HEK293 (cell line): ENCODE results near the gene PTPN11.

Source experiments
- GLI2 ChIP-seq: fragments of 450-650 bp; formaldehyde crosslinking; IDR thresholded peaks from 2 replicates; pipeline ENCODE4; 2017; ENCODE audit warnings: missing biosample characterization, missing genetic modification characterization, low read depth, borderline replicate concordance
- OVOL3 ChIP-seq: fragments of 450-650 bp; formaldehyde crosslinking; IDR thresholded peaks from 2 replicates; pipeline ENCODE4 v1.5.1; 2016; ENCODE audit warnings: missing biosample characterization, missing genetic modification characterization
- TRIM28 ChIP-seq: IDR thresholded peaks from 2 replicates; pipeline ENCODE4 v1.6.1; 2011; ENCODE audit warnings: low read length, control low read depth, borderline replicate concordance
- YY1 ChIP-seq: fragments of 450-650 bp; formaldehyde crosslinking; IDR thresholded peaks from 2 replicates; pipeline ENCODE4 v1.5.1; 2018; ENCODE audit warnings: missing biosample characterization, missing genetic modification characterization
- ZNF114 ChIP-seq: fragments of 450-650 bp; formaldehyde crosslinking; IDR thresholded peaks from 2 replicates; pipeline ENCODE4 v1.5.0; 2017; ENCODE audit warnings: missing biosample characterization, missing genetic modification characterization
- ZNF274 ChIP-seq, 2 experiments: fragments of 200-500 bp in 1 of 2; fragments of 450-650 bp in 1 of 2; sonication (Bioruptor generic) in 1 of 2; formaldehyde crosslinking in 1 of 2; IDR thresholded peaks; 2 replicates each; pipeline versions ENCODE4 v1.5.1 to v1.6.1; 2014 to 2016; ENCODE audit warnings: borderline replicate concordance in 1 of 2, inconsistent platforms in 1 of 2, low read length in 1 of 2, missing biosample characterization in 1 of 2, missing genetic modification characterization in 1 of 2
- ZNF341 ChIP-seq: fragments of 450-650 bp; formaldehyde crosslinking; IDR thresholded peaks from 2 replicates; pipeline ENCODE4; 2016; ENCODE audit warnings: low read depth, missing biosample characterization, missing genetic modification characterization
- ZNF354C ChIP-seq: fragments of 450-650 bp; formaldehyde crosslinking; IDR thresholded peaks from 2 replicates; pipeline ENCODE4 v1.5.1; 2016; ENCODE audit warnings: missing biosample characterization, missing genetic modification characterization, low read depth, borderline replicate concordance
- ZNF416 ChIP-seq: fragments of 450-650 bp; formaldehyde crosslinking; IDR thresholded peaks from 2 replicates; pipeline ENCODE4 v1.5.1; 2016; ENCODE audit warnings: missing biosample characterization, missing genetic modification characterization
- ZNF48 ChIP-seq: fragments of 450-650 bp; formaldehyde crosslinking; IDR thresholded peaks from 2 replicates; pipeline ENCODE4 v1.5.1; 2016; ENCODE audit warnings: missing biosample characterization, missing genetic modification characterization
- ZNF514 ChIP-seq: fragments of 450-650 bp; formaldehyde crosslinking; IDR thresholded peaks from 2 replicates; pipeline ENCODE4 v1.5.1; 2016; ENCODE audit warnings: missing biosample characterization, missing genetic modification characterization
- ZNF621 ChIP-seq: fragments of 450-650 bp; formaldehyde crosslinking; IDR thresholded peaks from 2 replicates; pipeline ENCODE4 v1.5.1; 2017; ENCODE audit warnings: missing biosample characterization, missing genetic modification characterization
- ZNF629 ChIP-seq: fragments of 450-650 bp; formaldehyde crosslinking; IDR thresholded peaks from 2 replicates; pipeline ENCODE4 v1.5.1; 2017; ENCODE audit warnings: missing biosample characterization, missing genetic modification characterization
- ZNF658 ChIP-seq: fragments of 450-650 bp; formaldehyde crosslinking; IDR thresholded peaks from 2 replicates; pipeline ENCODE4; 2016; ENCODE audit warnings: missing biosample characterization, missing genetic modification characterization
- ZNF660 ChIP-seq: fragments of 450-650 bp; IDR thresholded peaks from 2 replicates; pipeline ENCODE4 v1.5.1; 2018; ENCODE audit warnings: missing biosample characterization, mild to moderate bottlenecking, missing genetic modification characterization
- ZNF677 ChIP-seq: fragments of 450-650 bp; IDR thresholded peaks from 2 replicates; pipeline ENCODE4 v1.5.0; 2018; ENCODE audit warnings: missing biosample characterization, mild to moderate bottlenecking, missing genetic modification characterization, moderate library complexity
- ZNF792 ChIP-seq: fragments of 450-650 bp; formaldehyde crosslinking; IDR thresholded peaks from 2 replicates; pipeline ENCODE4 v1.5.1; 2016; ENCODE audit warnings: missing biosample characterization, missing genetic modification characterization
- TF ChIP-seq, protein P1 (sequence below): IDR thresholded peaks from 2 replicates; pipeline ENCODE4 v1.6.1; 2011; ENCODE audit warnings: mild to moderate bottlenecking, low read depth, low read length, borderline replicate concordance
- TF ChIP-seq, protein P2 (sequence below): fragments of 450-650 bp; formaldehyde crosslinking; IDR thresholded peaks from 2 replicates; pipeline ENCODE4 v1.5.1; 2016; ENCODE audit warnings: missing biosample characterization, missing genetic modification characterization
- TF ChIP-seq, protein P3 (sequence below): fragments of 450-650 bp; formaldehyde crosslinking; conservative IDR thresholded peaks from 2 replicates; pipeline ENCODE4 v1.5.1; 2016; ENCODE audit warnings: low read depth, missing biosample characterization, missing genetic modification characterization
- TF ChIP-seq, protein P4 (sequence below): fragments of 450-650 bp; formaldehyde crosslinking; IDR thresholded peaks from 2 replicates; pipeline ENCODE4 v1.5.1; 2016; ENCODE audit warnings: missing biosample characterization, missing genetic modification characterization

PTPN11 gene

DNA sequence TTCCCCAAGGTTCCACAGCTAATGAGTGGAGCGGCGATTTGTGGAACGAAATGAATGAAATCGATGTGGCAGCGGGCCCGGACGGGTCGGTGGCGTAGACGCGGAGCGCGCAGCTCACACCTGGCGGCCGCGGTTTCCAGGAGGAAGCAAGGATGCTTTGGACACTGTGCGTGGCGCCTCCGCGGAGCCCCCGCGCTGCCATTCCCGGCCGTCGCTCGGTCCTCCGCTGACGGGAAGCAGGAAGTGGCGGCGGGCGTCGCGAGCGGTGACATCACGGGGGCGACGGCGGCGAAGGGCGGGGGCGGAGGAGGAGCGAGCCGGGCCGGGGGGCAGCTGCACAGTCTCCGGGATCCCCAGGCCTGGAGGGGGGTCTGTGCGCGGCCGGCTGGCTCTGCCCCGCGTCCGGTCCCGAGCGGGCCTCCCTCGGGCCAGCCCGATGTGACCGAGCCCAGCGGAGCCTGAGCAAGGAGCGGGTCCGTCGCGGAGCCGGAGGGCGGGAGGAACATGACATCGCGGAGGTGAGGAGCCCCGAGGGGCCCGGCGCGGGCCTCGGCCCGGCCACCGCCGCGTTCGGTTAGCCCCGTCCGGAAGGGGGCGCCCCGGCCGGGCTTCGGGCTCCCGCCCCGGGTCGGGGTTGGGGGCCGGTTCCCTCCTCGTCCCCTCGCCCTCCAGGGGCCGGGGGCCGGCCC, at the start of gene PTPN11 (continued):
- no peak for TF ChIP-seq ZNF658 (tag by site-specific recombination)
- peak; percentile 87 for TF ChIP-seq YY1 (tag by site-specific recombination)
- TF ChIP-seq ZNF629 (tag by site-specific recombination), result peak; percentile 90
- 0 out of 2 replicates have a peak, but pooled peaks have one; percentile 13 for TF ChIP-seq OVOL3
- 0 out of 2 replicates have a peak, but pooled peaks have one; percentile 10 for TF ChIP-seq ZNF677 (tag by site-specific recombination)
- no peak; the same call in 1 of the 2 replicates for TF ChIP-seq ZNF660
- no peak for TF ChIP-seq ZNF48
- TF ChIP-seq, protein P1, sequence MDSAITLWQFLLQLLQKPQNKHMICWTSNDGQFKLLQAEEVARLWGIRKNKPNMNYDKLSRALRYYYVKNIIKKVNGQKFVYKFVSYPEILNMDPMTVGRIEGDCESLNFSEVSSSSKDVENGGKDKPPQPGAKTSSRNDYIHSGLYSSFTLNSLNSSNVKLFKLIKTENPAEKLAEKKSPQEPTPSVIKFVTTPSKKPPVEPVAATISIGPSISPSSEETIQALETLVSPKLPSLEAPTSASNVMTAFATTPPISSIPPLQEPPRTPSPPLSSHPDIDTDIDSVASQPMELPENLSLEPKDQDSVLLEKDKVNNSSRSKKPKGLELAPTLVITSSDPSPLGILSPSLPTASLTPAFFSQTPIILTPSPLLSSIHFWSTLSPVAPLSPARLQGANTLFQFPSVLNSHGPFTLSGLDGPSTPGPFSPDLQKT, result no peak
- TF ChIP-seq GLI2, result no peak
- TF ChIP-seq ZNF114, result no peak
- no peak for TF ChIP-seq ZNF514
- TF ChIP-seq ZNF416 (tag by site-specific recombination), result no peak
- TF ChIP-seq, protein P2, sequence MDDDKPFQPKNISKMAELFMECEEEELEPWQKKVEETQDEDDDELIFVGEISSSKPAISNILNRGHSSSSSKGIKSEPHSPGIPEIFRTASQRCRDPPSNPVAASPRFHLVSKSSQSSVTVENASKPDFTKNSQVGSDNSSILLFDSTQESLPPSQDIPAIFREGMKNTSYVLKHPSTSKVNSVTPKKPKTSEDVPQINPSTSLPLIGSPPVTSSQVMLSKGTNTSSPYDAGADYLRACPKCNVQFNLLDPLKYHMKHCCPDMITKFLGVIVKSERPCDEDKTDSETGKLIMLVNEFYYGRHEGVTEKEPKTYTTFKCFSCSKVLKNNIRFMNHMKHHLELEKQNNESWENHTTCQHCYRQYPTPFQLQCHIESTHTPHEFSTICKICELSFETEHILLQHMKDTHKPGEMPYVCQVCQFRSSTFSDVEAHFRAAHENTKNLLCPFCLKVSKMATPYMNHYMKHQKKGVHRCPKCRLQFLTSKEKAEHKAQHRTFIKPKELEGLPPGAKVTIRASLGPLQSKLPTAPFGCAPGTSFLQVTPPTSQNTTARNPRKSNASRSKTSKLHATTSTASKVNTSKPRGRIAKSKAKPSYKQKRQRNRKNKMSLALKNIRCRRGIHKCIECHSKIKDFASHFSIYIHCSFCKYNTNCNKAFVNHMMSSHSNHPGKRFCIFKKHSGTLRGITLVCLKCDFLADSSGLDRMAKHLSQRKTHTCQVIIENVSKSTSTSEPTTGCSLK (tag by site-specific recombination), result no peak
- no peak for TF ChIP-seq ZNF792 (tag by site-specific recombination)
- no peak; the same call in 1 of the 2 replicates for TF ChIP-seq ZNF341 (tag by site-specific recombination)
- no peak for TF ChIP-seq ZNF274 (IDR thresholded peaks at IDR 0.05; ENCODE audit: low read length)
- TF ChIP-seq ZNF274 (tag by site-specific recombination; IDR thresholded peaks at IDR 0.05; ENCODE audit: borderline replicate concordance), result no peak
- TF ChIP-seq TRIM28, result no peak
- TF ChIP-seq, protein P3, sequence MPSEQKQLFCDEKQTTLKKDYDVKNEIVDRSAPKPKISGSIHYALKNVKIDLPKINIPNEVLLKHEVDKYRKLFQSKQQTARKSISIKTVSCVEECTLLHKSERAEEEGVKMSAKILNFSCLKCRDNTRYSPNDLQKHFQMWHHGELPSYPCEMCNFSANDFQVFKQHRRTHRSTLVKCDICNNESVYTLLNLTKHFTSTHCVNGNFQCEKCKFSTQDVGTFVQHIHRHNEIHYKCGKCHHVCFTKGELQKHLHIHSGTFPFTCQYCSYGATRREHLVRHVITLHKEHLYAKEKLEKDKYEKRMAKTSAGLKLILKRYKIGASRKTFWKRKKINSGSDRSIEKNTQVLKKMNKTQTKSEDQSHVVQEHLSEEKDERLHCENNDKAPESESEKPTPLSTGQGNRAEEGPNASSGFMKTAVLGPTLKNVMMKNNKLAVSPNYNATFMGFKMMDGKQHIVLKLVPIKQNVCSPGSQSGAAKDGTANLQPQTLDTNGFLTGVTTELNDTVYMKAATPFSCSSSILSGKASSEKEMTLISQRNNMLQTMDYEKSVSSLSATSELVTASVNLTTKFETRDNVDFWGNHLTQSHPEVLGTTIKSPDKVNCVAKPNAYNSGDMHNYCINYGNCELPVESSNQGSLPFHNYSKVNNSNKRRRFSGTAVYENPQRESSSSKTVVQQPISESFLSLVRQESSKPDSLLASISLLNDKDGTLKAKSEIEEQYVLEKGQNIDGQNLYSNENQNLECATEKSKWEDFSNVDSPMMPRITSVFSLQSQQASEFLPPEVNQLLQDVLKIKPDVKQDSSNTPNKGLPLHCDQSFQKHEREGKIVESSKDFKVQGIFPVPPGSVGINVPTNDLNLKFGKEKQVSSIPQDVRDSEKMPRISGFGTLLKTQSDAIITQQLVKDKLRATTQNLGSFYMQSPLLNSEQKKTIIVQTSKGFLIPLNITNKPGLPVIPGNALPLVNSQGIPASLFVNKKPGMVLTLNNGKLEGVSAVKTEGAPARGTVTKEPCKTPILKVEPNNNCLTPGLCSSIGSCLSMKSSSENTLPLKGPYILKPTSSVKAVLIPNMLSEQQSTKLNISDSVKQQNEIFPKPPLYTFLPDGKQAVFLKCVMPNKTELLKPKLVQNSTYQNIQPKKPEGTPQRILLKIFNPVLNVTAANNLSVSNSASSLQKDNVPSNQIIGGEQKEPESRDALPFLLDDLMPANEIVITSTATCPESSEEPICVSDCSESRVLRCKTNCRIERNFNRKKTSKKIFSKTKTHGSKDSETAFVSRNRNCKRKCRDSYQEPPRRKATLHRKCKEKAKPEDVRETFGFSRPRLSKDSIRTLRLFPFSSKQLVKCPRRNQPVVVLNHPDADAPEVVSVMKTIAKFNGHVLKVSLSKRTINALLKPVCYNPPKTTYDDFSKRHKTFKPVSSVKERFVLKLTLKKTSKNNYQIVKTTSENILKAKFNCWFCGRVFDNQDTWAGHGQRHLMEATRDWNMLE, result peak; percentile 35
- TF ChIP-seq, protein P4, sequence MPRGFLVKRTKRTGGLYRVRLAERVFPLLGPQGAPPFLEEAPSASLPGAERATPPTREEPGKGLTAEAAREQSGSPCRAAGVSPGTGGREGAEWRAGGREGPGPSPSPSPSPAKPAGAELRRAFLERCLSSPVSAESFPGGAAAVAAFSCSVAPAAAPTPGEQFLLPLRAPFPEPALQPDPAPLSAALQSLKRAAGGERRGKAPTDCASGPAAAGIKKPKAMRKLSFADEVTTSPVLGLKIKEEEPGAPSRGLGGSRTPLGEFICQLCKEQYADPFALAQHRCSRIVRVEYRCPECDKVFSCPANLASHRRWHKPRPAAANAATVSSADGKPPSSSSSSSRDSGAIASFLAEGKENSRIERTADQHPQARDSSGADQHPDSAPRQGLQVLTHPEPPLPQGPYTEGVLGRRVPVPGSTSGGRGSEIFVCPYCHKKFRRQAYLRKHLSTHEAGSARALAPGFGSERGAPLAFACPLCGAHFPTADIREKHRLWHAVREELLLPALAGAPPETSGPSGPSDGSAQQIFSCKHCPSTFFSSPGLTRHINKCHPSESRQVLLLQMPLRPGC (tag by site-specific recombination), result peak; percentile 26
- TF ChIP-seq ZNF621 (tag by site-specific recombination), result no peak
- TF ChIP-seq ZNF354C, result no peak
